ENCODE results near the gene EFL1. TPM values are rescaled to one million over a fixed set of nuclear protein-coding genes. Genes with fewer than 3 reads are reported as not detected.

EFL1 gene
- total and polyA plus RNA-seq, 2 experiments from 2014 or later = 15.4 to 46.4 TPM

GRCh38 chr15:82298520-82298919, 36.0 kb upstream of the EFL1 start:
- no peaks in the 10 kb centered on the region for H3K9me3 Mint-ChIP-seq
- TF ChIP-seq EZH2 (IDR thresholded peaks at IDR 0.05; ENCODE audit: low read depth, unreplicated experiment) (no peak), JUNB (IDR thresholded peaks at IDR 0.05; ENCODE audit: unreplicated experiment) (no peak), CTCF (conservative IDR thresholded peaks at IDR 0.05; ENCODE audit: low read depth in 2 of 2) (no peak), ZNF331 (CRISPR knock-in tag; IDR thresholded peaks at IDR 0.05; ENCODE audit: low read depth) (no peak), NANOG (IDR thresholded peaks at IDR 0.05; ENCODE audit: borderline replicate concordance) (no peak), EZH2phosphoT487 (IDR thresholded peaks at IDR 0.05; ENCODE audit: unreplicated experiment) (no peak), CREB1 (CRISPR knock-in tag; IDR thresholded peaks at IDR 0.05; ENCODE audit: low read depth) (no peak), STAT1 (IDR thresholded peaks at IDR 0.05; ENCODE audit: unreplicated experiment) (no peak)
- TF ChIP-seq, protein P1, sequence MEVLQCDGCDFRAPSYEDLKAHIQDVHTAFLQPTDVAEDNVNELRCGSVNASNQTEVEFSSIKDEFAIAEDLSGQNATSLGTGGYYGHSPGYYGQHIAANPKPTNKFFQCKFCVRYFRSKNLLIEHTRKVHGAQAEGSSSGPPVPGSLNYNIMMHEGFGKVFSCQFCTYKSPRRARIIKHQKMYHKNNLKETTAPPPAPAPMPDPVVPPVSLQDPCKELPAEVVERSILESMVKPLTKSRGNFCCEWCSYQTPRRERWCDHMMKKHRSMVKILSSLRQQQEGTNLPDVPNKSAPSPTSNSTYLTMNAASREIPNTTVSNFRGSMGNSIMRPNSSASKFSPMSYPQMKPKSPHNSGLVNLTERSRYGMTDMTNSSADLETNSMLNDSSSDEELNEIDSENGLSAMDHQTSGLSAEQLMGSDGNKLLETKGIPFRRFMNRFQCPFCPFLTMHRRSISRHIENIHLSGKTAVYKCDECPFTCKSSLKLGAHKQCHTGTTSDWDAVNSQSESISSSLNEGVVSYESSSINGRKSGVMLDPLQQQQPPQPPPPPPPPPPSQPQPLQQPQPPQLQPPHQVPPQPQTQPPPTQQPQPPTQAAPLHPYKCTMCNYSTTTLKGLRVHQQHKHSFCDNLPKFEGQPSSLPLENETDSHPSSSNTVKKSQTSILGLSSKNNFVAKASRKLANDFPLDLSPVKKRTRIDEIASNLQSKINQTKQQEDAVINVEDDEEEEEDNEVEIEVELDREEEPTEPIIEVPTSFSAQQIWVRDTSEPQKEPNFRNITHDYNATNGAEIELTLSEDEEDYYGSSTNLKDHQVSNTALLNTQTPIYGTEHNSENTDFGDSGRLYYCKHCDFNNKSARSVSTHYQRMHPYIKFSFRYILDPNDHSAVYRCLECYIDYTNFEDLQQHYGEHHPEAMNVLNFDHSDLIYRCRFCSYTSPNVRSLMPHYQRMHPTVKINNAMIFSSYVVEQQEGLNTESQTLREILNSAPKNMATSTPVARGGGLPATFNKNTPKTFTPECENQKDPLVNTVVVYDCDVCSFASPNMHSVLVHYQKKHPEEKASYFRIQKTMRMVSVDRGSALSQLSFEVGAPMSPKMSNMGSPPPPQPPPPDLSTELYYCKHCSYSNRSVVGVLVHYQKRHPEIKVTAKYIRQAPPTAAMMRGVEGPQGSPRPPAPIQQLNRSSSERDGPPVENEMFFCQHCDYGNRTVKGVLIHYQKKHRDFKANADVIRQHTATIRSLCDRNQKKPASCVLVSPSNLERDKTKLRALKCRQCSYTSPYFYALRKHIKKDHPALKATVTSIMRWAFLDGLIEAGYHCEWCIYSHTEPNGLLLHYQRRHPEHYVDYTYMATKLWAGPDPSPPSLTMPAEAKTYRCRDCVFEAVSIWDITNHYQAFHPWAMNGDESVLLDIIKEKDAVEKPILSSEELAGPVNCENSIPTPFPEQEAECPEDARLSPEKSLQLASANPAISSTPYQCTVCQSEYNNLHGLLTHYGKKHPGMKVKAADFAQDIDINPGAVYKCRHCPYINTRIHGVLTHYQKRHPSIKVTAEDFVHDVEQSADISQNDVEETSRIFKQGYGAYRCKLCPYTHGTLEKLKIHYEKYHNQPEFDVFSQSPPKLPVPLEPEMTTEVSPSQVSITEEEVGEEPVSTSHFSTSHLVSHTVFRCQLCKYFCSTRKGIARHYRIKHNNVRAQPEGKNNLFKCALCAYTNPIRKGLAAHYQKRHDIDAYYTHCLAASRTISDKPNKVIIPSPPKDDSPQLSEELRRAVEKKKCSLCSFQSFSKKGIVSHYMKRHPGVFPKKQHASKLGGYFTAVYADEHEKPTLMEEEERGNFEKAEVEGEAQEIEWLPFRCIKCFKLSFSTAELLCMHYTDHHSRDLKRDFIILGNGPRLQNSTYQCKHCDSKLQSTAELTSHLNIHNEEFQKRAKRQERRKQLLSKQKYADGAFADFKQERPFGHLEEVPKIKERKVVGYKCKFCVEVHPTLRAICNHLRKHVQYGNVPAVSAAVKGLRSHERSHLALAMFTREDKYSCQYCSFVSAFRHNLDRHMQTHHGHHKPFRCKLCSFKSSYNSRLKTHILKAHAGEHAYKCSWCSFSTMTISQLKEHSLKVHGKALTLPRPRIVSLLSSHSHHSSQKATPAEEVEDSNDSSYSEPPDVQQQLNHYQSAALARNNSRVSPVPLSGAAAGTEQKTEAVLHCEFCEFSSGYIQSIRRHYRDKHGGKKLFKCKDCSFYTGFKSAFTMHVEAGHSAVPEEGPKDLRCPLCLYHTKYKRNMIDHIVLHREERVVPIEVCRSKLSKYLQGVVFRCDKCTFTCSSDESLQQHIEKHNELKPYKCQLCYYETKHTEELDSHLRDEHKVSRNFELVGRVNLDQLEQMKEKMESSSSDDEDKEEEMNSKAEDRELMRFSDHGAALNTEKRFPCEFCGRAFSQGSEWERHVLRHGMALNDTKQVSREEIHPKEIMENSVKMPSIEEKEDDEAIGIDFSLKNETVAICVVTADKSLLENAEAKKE (CRISPR knock-in tag; IDR thresholded peaks at IDR 0.05) = no peak
- Histone ChIP-seq H3F3A (replicated peaks; ENCODE audit: low read depth) (no peaks in the 10 kb centered on the region), H4K20me1 (replicated peaks; ENCODE audit: insufficient read depth) (no peaks in the 10 kb centered on the region), H3K9me2 (ENCODE audit: insufficient read depth) (no peaks in the 10 kb centered on the region), H3K36me3 (ENCODE audit: insufficient read depth) (no peaks in the 10 kb centered on the region), H3K4me3 (no peak overlapping the region), H3K4me2 (no peak overlapping the region), H3K4me1 (ENCODE audit: insufficient read depth) (no peaks in the 10 kb centered on the region), H3K79me2 (replicated peaks; ENCODE audit: insufficient read depth) (no peaks in the 10 kb centered on the region), H3K27me3 (ENCODE audit: insufficient read depth) (no peaks in the 10 kb centered on the region), H3K27ac (ENCODE audit: low read depth) (no peak overlapping the region), H2AFZ (peak overlapping the region; percentile 43; the same call in 1 of the 2 replicates)
- ATAC-seq = peak; percentile 50
- H3K4me3 Mint-ChIP-seq = no peak overlapping the region
- peak; percentile 11 for DNase-seq (ENCODE audit: low spot score)
- peaks cover 11% of the 10 kb centered on the region; the same call in 2 of the 3 replicates for H3K4me1 Mint-ChIP-seq
- no peaks in the 10 kb centered on the region for H3K36me3 Mint-ChIP-seq (ENCODE audit: low read depth)
- peaks cover 14% of the 10 kb centered on the region for H3K27me3 Mint-ChIP-seq (ENCODE audit: insufficient read depth, low read depth, poor library complexity)
- no peak overlapping the region for H3K27ac Mint-ChIP-seq

Measured in GM23338 (cell line).